Adrenal gland (tissue), 12 donors: Measurements from ENCODE around the gene BBS9. TPM values are rescaled to one million over a fixed set of nuclear protein-coding genes. Genes with fewer than 3 reads are reported as not detected.
"Not testable (repeated sequence)": the region's sequence is repeated elsewhere in the genome, so short reads cannot be mapped to it uniquely, and the experiment has no call there.

Experiments
- DNase-seq, 7 donors: peaks; one replicate each; pipeline ENCODE4 v3.0.0-alpha.2; 2019 to 2020
- H3K27ac ChIP-seq, 5 donors: fragments of 200-600 bp; sonication (generic) in 4 of 5; 1 replicate in 3 of 5; 2 replicates in 2 of 5; pipeline versions ENCODE4 v1.5.1 to v1.8.0; 2016 to 2020; ENCODE audit warnings: mild to moderate bottlenecking in 1 of 5
- H3K27me3 ChIP-seq: fragments of 200-600 bp; 2 replicates; pipeline ENCODE4 v1.8.0; 2021
- H3K36me3 ChIP-seq, 2 donors: fragments of 200-600 bp; replicated peaks in 1 of 2; 1 replicate in 1 of 2; 2 replicates in 1 of 2; pipeline versions ENCODE4 v1.5.1 to v1.8.0; 2018 to 2022
- H3K4me1 ChIP-seq, 2 donors: fragments of 200-600 bp; replicated peaks in 1 of 2; 1 replicate in 1 of 2; 2 replicates in 1 of 2; pipeline versions ENCODE4 v1.5.1 to v1.8.0; 2018 to 2021
- H3K4me3 ChIP-seq, 4 donors: fragments of 200-600 bp; sonication (generic) in 3 of 4; one replicate each; pipeline ENCODE4 v1.5.1; 2016 to 2018
- H3K9me3 ChIP-seq, 3 donors: fragments of 200-600 bp; sonication (generic) in 1 of 3; replicated peaks in 1 of 3; 1 replicate in 2 of 3; 2 replicates in 1 of 3; pipeline versions ENCODE4 v1.5.1 to v1.8.0; 2016 to 2021
- CTCF ChIP-seq, 6 experiments: fragments of 450-650 bp in 4 of 6; fragments of 200-600 bp in 2 of 6; sonication (generic) in 1 of 6; IDR thresholded peaks; 1 replicate in 5 of 6; 2 replicates in 1 of 6; pipeline versions ENCODE4 v1.5.1 to v1.8.0; 2016 to 2021; ENCODE audit warnings: antibody characterized with exemption in 6 of 6, mild to moderate bottlenecking in 2 of 6, moderate library complexity in 1 of 6
- POLR2A ChIP-seq, 2 donors: fragments of 450-650 bp; IDR thresholded peaks; one replicate each; pipeline ENCODE4 v1.6.1; 2017; ENCODE audit warnings: antibody characterized with exemption in 2 of 2, mild to moderate bottlenecking in 2 of 2, moderate library complexity in 1 of 2
- WGBS, 4 donors: extraction: QIAGEN DNeasy Blood & Tissue Kit in 2 of 4; methylation state at CpG; one replicate each; pipeline versions ENCODE4 v1.1.5 to v1.1.7; 2013 to 2017; 5-methylcytosine and 5-hydroxymethylcytosine counted together
- intact Hi-C, 2 donors: fragments of 100-400 bp; cut with DNase I; formaldehyde crosslinking; loops; one replicate each; pipeline versions ENCODE4 v1.14.1 to v1.15.0; 2022 to 2023
- polyA plus RNA-seq, 3 donors: library from polyadenylated mRNA; stranded (reverse); fragments of 200-250 nt in 2 of 3; fragments of 350-450 nt in 1 of 3; fragmentation: Illumina TruSeq in 1 of 3; extraction: RNeasy Lipid Tissue Mini Kit (QIAGEN cat#74804) in 1 of 3; gene quantifications; one replicate each; pipeline ENCODE4 v1.2.3, GENCODE V29; 2013 to 2014
- total RNA-seq, 9 donors: library from RNA; depleted of rRNA in 4 of 9; stranded (reverse); fragments of >200 nt in 4 of 9; fragments of 120-200 nt in 1 of 9; fragmentation: NEBNext Ultra II Directional in 1 of 9; extraction: Animal tissue kit (Norgen Biotek cat#: 25700) in 1 of 9; gene quantifications; one replicate each; pipeline versions ENCODE4 v1.1.0 to v1.2.4, GENCODE V29; 2013 to 2023
- donor health status: healthy with polysubstance abuse.
- donor health status: Bipolar disorder and iron deficiency.
- donor health status: DM: yes; HTN: yes; CAD: no.
- donor health status: DM: no; HTN: no; CAD: no.
- donor health status: DM: no; HTN: no; CAD: no.
- donor health status: DM: yes; HTN: yes; CAD: no.

The BBS9 gene
- total and polyA plus RNA-seq, 12 donors = 5.6 to 39.4 (median 21.7) TPM

- Histone ChIP-seq H3K27me3 (no peaks in the 10 kb centered on the region), H3K36me3 (no peaks in the 10 kb centered on the region), H3K9me3 (no peaks in the 10 kb centered on the region), H3K27ac (no peak overlapping the region), H3K4me3 (no peak overlapping the region), H3K4me1 (no peaks in the 10 kb centered on the region)
- DNase-seq = no peak
- intact Hi-C loops = no loop called here
- 93 to 96% (median 94%) methylated on average over 6 of the region's 6 CpGs for WGBS, 4 donors
- TF ChIP-seq POLR2A (IDR thresholded peaks at IDR 0.05) (no peak), CTCF (IDR thresholded peaks at IDR 0.05) (no peak)
Observed at GRCh38 chr7:33504266-33504665, 374.9 kb downstream of the BBS9 start.

DNA sequence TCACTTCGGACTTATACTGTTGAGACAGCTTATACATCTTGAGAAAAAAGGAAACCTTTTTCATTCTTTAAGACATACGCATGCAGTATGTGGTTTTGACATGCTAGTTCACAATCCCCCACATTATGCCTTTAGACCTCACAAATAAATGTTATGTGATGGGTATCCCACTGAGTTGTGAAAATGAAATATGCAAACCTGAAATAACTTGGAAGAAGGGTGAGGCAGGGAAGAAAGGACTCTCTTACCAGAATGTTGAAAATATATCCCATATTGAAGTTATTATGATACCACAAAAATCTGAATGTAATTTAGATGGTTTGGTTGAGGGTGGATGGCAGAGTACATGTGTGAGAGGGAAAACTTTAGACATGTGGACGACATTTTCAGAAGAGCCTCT, 379.8 kb downstream of the BBS9 start:
- no peak overlapping the region for H3K4me3 ChIP-seq
- WGBS, 4 donors = 85 to 91% (median 87%) methylated on average over 3 of the region's 3 CpGs
- no peaks in the 10 kb centered on the region for H3K9me3 ChIP-seq
- H3K36me3 ChIP-seq = no peaks in the 10 kb centered on the region
- intact Hi-C loops = no loop called here
- DNase-seq = no peak
- H3K4me1 ChIP-seq = no peaks in the 10 kb centered on the region
- no peaks in the 10 kb centered on the region for H3K27me3 ChIP-seq
- H3K27ac ChIP-seq = no peak overlapping the region
- TF ChIP-seq POLR2A (IDR thresholded peaks at IDR 0.05) = no peak

DNA sequence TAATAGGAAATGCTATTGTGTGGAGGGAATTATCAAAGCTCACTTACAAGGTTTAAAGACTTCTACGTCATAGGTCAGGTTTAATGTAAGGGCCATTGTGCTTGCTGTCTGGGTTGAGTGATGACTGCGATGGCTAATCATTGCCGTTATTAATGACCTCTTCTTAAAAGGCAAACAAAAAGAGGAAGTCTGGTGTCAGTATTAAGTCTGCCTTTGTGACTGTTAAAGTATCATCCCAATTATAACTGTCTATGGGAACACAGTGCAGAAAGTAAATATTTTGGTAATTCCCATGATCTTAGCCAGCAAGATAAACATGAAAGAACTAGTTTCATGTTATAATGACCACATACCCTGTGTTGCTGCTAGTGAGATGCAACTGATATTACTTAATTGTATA, 382.4 kb downstream of the BBS9 start:
- H3K36me3 ChIP-seq = no peaks in the 10 kb centered on the region
- H3K27ac ChIP-seq = no peak overlapping the region
- DNase-seq = no peak
- WGBS, 4 donors = 64 to 75% (median 70%) methylated on average over 3 of the region's 3 CpGs
- H3K27me3 ChIP-seq = no peaks in the 10 kb centered on the region
- H3K4me3 ChIP-seq = no peak overlapping the region
- intact Hi-C loops = no loop called here
- no peak for TF ChIP-seq CTCF (IDR thresholded peaks at IDR 0.05)
- no peaks in the 10 kb centered on the region for H3K4me1 ChIP-seq
- no peaks in the 10 kb centered on the region for H3K9me3 ChIP-seq

GRCh38 chr7:33516568-33516967, 387.2 kb downstream of the BBS9 start:
- Histone ChIP-seq H3K9me3 (no peaks in the 10 kb centered on the region), H3K27ac (no peak overlapping the region), H3K4me1 (no peaks in the 10 kb centered on the region), H3K27me3 (no peaks in the 10 kb centered on the region), H3K36me3 (no peaks in the 10 kb centered on the region), H3K4me3 (no peak overlapping the region)
- intact Hi-C loops = no loop called here
- no peak for DNase-seq
- WGBS, 4 donors = 71 to 88% (median 80%) methylated on average over 1 of the region's 1 CpG
- TF ChIP-seq POLR2A (IDR thresholded peaks at IDR 0.05) (no peak), CTCF (IDR thresholded peaks at IDR 0.05) (no peak)

DNA sequence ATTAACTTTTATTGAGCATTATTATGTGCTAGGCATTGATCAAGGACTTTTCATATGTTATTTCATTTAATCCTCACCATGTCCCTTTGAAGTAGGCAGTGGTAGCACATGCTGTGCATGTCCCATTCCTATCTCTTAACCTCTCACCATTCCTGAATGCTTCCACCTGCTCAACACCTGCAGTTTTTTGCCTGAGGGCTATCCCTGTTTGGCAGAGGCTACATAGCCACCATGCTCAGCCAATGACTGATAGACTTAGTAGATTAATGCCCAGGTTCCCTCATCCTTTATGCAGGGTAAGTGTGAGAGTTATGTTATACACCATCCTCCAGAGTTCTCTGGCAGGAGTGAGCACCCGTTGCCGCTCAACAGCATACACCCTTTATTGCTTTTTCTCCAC, 387.8 kb downstream of the BBS9 start:
- WGBS, 4 donors = 96 to 100% (median 98%) methylated on average over 2 of the region's 2 CpGs
- H3K36me3 ChIP-seq = no peaks in the 10 kb centered on the region
- DNase-seq = no peak
- H3K27me3 ChIP-seq = no peaks in the 10 kb centered on the region
- TF ChIP-seq CTCF (IDR thresholded peaks at IDR 0.05) = no peak
- no peak for TF ChIP-seq POLR2A (IDR thresholded peaks at IDR 0.05)
- H3K27ac ChIP-seq = no peak overlapping the region
- H3K4me1 ChIP-seq = no peaks in the 10 kb centered on the region
- H3K4me3 ChIP-seq = no peak overlapping the region
- intact Hi-C loops = no loop called here
- H3K9me3 ChIP-seq = no peaks in the 10 kb centered on the region

DNA sequence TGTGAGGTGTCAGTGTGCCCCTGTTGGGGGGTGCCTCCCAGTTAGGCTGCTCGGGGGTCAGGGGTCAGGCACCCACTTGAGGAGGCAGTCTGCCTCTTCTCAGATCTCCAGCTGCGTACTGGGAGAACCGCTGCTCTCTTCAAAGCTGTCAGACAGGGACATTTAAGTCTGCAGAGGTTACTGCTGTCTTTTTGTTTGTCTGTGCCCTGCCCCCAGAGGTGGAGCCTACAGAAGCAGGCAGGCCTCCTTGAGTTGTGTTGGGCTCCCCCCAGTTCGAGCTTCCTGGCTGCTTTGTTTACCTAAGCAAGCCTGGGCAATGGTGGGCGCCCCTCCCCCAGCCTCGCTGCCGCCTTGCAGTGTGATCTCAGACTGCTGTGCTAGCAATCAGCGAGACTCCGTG, 397.6 kb downstream of the BBS9 start:
- H3K27me3 ChIP-seq, H3K36me3 ChIP-seq, H3K9me3 ChIP-seq, H3K4me3 ChIP-seq, intact Hi-C loops, H3K4me1 ChIP-seq, DNase-seq, H3K27ac ChIP-seq: not testable (repeated sequence)
- WGBS, 4 donors = 78 to 84% (median 79%) methylated on average over 4 to 9 of the region's 9 CpGs

DNA sequence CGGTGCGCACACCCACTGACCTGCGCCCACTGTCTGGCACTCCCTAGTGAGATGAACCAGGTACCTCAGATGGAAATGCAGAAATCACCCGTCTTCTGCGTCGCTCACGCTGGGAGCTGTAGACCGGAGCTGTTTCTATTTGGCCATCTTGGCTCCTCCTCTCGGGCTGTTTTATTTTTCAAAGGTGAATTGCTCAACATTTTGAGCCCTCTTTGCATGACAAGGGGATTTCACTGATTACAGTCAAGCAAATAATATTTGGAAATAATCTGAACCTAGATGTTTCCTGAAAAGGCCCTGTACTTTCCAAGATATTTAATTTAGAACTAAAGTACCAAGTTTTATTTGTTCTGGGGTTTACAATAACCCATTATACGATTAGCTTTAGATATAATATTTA, 398.2 kb downstream of the BBS9 start:
- H3K9me3 ChIP-seq, H3K4me1 ChIP-seq, H3K36me3 ChIP-seq, H3K27me3 ChIP-seq, H3K27ac ChIP-seq, H3K4me3 ChIP-seq, DNase-seq, intact Hi-C loops: not testable (repeated sequence)
- 84 to 98% (median 87%) methylated on average over 7 to 10 of the region's 10 CpGs for WGBS, 4 donors
